Stimulated activated CD8-positive, alpha-beta memory T cell treated with anti-CD3 and anti-CD28 coated beads, Interleukin-15, amount 100 ng/mL, for 48 hours (primary cell): ENCODE measurements around the gene PARD3.

Experiments used
- DNase-seq, 2 donors: peaks; one replicate each; pipeline ENCODE4 v3.0.0-alpha.2; 2020; ENCODE audit warnings: low read depth in 2 of 2

PARD3 gene

DNA sequence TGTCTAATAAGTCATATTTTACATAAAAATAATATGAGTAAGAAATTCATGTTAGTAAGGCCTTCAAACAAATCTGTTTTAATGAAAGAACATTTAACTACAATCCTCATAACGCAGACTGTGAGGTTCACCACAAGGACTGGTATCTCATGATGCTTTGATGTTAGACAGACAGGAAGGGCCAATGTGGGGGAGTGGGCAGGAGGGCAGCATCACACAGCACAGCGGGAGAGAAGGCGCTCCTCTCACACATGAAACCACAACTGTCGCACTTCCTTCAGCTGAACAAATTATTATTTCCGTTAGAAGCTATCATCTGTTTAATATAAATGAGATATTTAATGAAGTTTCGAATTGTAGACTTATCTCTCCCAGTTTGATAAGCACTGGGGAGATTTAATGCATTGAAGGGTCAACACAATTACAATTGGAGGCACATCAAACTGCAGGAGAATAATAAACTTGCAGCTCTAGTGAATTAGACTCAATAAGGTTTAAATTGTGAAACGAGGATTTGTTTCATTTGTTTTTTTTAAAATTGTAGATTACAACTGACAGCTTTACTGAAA lies 466.1 kb downstream of the PARD3 start:
- no peak for DNase-seq

DNA sequence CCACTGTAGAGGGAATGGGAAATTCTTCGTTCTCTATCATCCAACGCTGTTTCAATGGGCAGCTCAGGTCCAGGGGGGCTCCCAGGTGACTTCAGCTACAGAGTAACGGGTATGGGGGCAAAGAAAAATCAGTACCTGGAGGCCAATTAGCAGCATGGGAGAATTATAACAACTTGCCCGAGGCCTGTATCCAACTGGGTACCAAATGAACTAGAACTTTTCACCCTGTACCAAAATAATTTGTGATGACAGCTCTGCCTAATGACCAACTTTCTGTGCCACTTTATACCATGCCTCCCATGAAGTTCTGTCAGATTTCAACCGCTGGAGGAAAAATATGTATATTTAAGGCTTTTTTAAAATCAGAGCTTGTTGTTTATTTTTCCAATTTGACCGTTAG lies 467.1 kb downstream of the PARD3 start:
- DNase-seq: no peak

DNA sequence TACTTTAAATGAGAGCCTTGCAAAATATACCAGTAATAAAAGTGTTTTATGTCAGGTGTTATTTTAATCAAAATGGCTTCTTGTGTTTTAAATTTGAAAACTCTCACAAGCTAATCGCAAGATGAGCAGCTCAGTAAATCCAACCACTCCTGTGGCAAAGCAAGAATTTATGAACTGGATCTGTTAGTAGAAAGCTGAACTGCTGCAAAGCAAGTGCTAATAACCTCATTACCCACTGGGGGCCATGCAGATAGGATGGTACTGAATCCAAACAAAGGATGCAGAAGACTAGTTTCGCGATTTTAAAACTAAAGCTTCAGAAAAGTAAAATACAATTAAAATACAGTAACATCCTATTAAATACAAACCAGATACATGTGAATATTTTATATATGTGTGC lies 468.0 kb downstream of the PARD3 start:
- DNase-seq: no peak

GRCh38 chr10:34346516-34347100 lies 468.5 kb downstream of the PARD3 start:
- no peak for DNase-seq

DNA sequence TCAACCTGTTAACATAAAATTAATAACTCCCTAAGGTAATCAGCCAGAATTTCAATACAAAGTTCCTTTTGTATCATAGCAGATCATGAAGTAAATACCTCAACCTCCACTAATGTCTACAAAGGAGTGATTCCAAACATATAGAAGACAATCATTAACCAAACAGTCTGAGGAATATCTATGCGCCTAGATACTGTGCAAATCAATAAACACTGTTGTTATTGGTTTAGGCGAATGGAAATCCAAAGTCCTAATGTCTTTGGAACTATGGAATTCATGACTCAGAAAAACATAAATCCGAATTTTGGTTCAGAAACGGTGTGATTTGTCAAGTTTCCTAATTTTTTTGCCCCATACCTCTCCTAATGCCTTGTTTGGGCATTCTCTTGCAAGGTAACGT lies 469.7 kb downstream of the PARD3 start:
- DNase-seq: no peak

DNA sequence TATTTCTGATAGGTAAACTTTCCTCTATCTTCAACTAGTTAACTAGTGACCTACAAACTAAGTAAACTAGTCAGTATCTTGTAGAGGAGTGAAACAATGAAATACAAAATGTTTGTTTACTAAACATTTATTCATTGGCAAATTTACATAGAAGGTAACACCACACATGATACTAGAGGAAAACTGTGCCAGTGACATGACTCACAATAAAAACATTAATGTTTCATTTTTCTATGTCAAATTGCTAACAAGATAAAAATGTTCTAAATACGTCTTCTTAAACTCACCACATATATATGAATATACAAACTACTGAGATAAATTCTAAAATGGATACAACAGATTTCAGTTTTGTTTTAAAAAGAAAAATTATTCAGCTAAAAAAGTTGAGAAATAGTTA lies 471.3 kb downstream of the PARD3 start:
- DNase-seq: no peak

GRCh38 chr10:34341473-34341872 lies 473.6 kb downstream of the PARD3 start:
- DNase-seq: no peak

DNA sequence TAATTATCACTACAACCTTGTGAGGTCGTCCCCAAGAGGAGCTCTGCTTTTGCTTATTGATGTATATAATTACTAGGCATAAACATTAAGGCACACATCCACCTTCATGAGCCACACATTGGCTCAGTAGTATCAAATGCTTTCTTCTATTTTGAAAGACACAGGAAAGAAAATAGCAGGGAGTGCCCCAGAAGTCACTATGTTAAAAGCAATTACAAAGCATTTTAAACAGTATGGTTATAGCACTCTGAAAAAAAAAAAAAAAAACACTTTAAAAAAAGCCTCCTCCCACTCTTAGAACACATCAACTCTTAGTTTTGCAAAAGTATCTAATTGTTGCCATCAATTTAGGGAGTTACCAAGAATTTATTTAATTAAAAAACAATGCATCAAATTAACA lies 474.2 kb downstream of the PARD3 start:
- no peak for DNase-seq

- DNase-seq: no peak
Observed at GRCh38 chr10:34339816-34340553, 475.1 kb downstream of the PARD3 start.

GRCh38 chr10:34337917-34338316 lies 477.2 kb downstream of the PARD3 start:
- DNase-seq: no peak

DNA sequence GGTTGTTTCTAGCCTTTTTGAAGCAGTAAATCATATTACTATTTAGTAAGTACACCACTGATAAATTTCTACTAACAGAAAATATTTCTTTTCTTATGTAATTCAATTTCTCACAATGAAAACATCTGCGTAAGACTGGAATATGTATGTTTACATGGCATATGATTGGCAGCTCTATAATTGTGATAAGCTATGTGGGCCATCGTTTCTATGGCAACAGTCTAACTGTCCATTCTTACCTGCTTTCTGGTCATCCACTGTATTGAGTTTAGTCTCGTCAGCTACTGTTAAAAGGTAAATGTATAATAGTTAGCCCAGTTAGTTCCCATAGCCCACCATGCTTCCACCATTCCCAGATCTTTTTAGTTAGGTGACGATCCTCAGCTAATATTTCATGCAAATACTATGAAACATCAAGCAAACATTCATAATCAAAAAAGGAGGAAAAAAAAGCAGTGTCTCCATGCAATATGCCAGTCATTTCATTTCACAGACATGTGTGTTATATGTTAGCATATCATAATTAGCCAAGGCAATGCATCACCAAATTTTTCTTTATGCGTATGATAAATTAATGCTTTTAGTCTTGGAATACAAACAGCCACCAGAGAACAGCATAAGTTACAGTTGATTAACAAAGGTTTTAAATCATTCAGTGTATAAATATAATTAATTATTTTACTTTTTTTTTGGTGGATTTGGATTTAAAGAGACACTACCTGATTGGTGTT lies 479.0 kb downstream of the PARD3 start:
- DNase-seq: no peak

- no peak for DNase-seq
Observed at GRCh38 chr10:34334908-34335307, 480.2 kb downstream of the PARD3 start.

DNA sequence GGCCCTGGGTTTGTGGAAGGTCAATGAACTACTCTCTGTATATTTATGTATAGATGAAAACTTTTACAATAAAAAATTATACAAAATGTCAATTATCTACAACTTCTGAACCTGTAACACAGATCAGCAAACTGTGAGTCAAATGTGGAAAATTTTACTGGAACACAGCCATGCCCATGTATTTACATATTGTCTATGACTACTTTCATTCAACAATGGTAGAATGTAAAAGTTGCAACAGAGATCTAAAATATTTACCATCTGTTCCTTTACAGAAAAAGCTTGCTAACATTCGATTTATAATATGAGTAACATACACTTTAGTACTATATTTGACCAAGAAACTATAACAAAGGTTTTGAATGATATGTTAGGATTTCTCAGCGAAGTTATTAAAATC lies 481.6 kb downstream of the PARD3 start:
- no peak for DNase-seq

DNA sequence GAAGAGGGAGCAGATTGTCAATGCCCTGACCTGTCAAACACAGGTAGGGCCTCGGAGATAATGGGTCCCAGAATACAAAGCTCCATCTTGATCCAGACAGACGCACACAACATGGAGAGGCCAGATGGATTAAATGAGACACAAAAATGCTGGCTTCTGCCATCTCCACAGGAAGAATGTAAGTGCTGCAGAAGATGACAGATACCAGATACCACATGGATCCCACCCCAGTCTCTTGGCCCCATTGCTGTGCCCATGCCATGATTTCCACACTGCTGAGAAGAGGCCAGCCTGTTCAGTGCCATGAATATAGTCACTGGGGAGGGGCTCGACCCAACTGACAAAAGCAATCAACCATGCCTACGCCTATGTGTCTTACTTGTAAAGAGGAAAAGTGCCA lies 487.9 kb downstream of the PARD3 start:
- no peak for DNase-seq

GRCh38 chr10:34323192-34323591 lies 491.9 kb downstream of the PARD3 start:
- DNase-seq: no peak

DNA sequence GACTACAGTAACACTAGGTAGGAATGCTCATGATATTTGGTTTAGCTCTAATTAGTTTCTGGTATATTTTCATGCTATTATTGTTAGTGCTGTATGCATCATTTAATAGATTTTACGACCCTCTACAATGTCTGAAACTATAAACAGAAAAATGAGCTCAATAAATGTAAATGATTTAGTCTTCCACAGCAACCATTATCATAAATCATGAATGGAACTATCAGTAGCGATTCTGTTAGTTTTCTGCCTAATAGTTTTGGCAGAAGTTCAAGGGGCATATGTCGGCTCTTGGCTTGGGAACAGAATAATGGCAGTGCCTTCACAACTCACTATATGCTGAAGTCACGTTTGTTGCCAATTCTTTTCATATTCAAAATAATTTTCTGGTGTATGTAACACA lies 494.8 kb downstream of the PARD3 start:
- DNase-seq: no peak

- no peak for DNase-seq
Observed at GRCh38 chr10:34319197-34319846, 495.8 kb downstream of the PARD3 start.

- no peak for DNase-seq
Observed at GRCh38 chr10:34316154-34316553, 498.9 kb downstream of the PARD3 start.

- no peak for DNase-seq
Observed at GRCh38 chr10:34314457-34314856, 500.6 kb downstream of the PARD3 start.

DNA sequence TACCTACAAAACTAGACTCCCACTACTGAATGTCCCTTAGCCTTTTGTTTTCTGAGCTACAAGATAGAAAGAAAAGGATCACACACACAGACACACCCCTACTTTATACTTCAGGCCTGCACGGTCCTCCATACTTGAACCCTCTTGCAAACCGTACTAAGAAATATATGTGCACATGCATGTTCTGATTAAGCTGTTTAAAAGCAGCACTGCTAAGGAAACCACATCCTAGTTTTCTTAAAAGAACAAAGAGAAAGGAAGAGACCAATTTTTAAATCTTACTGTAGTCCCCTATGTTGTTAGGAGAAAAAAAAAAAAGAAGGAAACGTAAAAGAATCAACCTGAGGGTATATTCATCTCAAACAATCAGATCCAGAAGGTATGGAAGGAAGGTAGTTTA lies 501.2 kb downstream of the PARD3 start:
- DNase-seq: no peak

GRCh38 chr10:34313353-34313752 lies 501.7 kb downstream of the PARD3 start:
- no peak for DNase-seq

GRCh38 chr10:34311679-34312078 lies 503.4 kb downstream of the PARD3 start:
- DNase-seq: no peak
